Esophagus squamous epithelium (tissue), 4 donors: Measurements from ENCODE around the gene PTPRD.

Experiments
- CTCF ChIP-seq, 6 experiments: fragments of 450-650 bp in 4 of 6; fragments of 200-600 bp in 2 of 6; sonication (generic) in 2 of 6; IDR thresholded peaks; one replicate each; pipeline ENCODE4 v1.5.1; 2016 to 2019; ENCODE audit warnings: antibody characterized with exemption in 6 of 6, mild to moderate bottlenecking in 4 of 6, moderate library complexity in 4 of 6
- POLR2A ChIP-seq, 4 donors: fragments of 450-650 bp; IDR thresholded peaks; one replicate each; pipeline ENCODE4 v1.6.1; 2017; ENCODE audit warnings: antibody characterized with exemption in 4 of 4, mild to moderate bottlenecking in 4 of 4, moderate library complexity in 3 of 4

- TF ChIP-seq CTCF (IDR thresholded peaks at IDR 0.05) (no peak), POLR2A (IDR thresholded peaks at IDR 0.05) (no peak)
Measured at GRCh38 chr9:9754186-9754585, 858.6 kb downstream of the PTPRD start.
